Measurements from ENCODE around the gene GNB5. TPM values are rescaled to one million over a fixed set of nuclear protein-coding genes. Genes with fewer than 3 reads are reported as not detected.

Gene GNB5
- total and polyA plus RNA-seq, 2 of the 13 experiments (the other 11 are each of a cell fraction or from before 2014, with no cell fraction given), result 13.7 to 14.4 TPM

- Histone ChIP-seq H3K4me2 (ENCODE audit: low read depth, low read length) (no peak overlapping the region), H3K36me3 (replicated peaks in 1 of 2; ENCODE audit: control insufficient read depth in 1 of 2, insufficient read depth in 2 of 2, low read length in 2 of 2) (no peaks in the 10 kb centered on the region), H3K4me3 (replicated peaks in 1 of 3; ENCODE audit: insufficient read depth in 1 of 3, low read depth in 2 of 3, low read length in 3 of 3) (no peak overlapping the region), H4K20me1 (ENCODE audit: insufficient read depth, low read length) (no peaks in the 10 kb centered on the region), H3K9me3 (ENCODE audit: low read length) (no peaks in the 10 kb centered on the region), H3K27me3 (ENCODE audit: control insufficient read depth in 1 of 2, insufficient read depth in 2 of 2, low read length in 2 of 2) (no peaks in the 10 kb centered on the region), H3K27ac (ENCODE audit: extremely low read length, insufficient read depth, low read length) (no peak overlapping the region), H3K79me2 (ENCODE audit: insufficient read depth, low read length) (no peaks in the 10 kb centered on the region), H3K4me1 (ENCODE audit: insufficient read depth, low read length) (peaks cover 39% of the 10 kb centered on the region), H3K9ac (ENCODE audit: insufficient read depth, low read depth, low read length) (no peak overlapping the region), H2AFZ (ENCODE audit: low read length) (no peak overlapping the region)
- intact Hi-C loops (cut with micrococcal nuclease; ENCODE audit: unreplicated experiment) (no loop called here), in situ Hi-C loops (cut with HindIII; ENCODE audit: extremely low pct_ligation_motif_present, low pct_unique_long_range_greater_than_20kb) (no loop called here)
- 59% methylated on average over 2 of the region's 2 CpGs for WGBS (ENCODE audit: low lambda C conversion rate)
- no peak for DNase-seq (ENCODE audit: low spot score)
- ATAC-seq, result no peak
- ChIA-PET POLR2A (no interaction called here), CTCF (ENCODE audit: low intra/inter-chr PET ratio, low total read pairs) (no interaction called here)
- FAIRE-seq, result no peak
- TF ChIP-seq STAG1 (CRISPR knock-in tag; IDR thresholded peaks at IDR 0.05) (peak; percentile 12; the same call in 1 of the 2 replicates), CEBPG (CRISPR knock-in tag; IDR thresholded peaks at IDR 0.05) (peak; percentile 88), NR2F2 (IDR thresholded peaks at IDR 0.05; ENCODE audit: borderline replicate concordance, low read depth) (no peak), CEBPB (IDR thresholded peaks at IDR 0.05; ENCODE audit: borderline replicate concordance, low read depth, low read length) (peak; percentile 91)
- BruUV-seq (replicated peaks), result no TSS peak
These were observed 92.9 kb downstream of the GNB5 start for GRCh38 chr15:52098323-52098722.

GRCh38 chr15:52097180-52097579 is 94.0 kb downstream of the GNB5 start:
- in situ Hi-C loops (cut with HindIII; ENCODE audit: extremely low pct_ligation_motif_present, low pct_unique_long_range_greater_than_20kb) (no loop called here), intact Hi-C loops (cut with micrococcal nuclease; ENCODE audit: unreplicated experiment) (no loop called here)
- Histone ChIP-seq H3K4me3 (replicated peaks in 1 of 3; ENCODE audit: insufficient read depth in 1 of 3, low read depth in 2 of 3, low read length in 3 of 3) (no peak overlapping the region), H3K4me2 (ENCODE audit: low read depth, low read length) (no peak overlapping the region), H3K4me1 (ENCODE audit: insufficient read depth, low read length) (peaks cover 31% of the 10 kb centered on the region), H3K27me3 (ENCODE audit: control insufficient read depth in 1 of 2, insufficient read depth in 2 of 2, low read length in 2 of 2) (no peaks in the 10 kb centered on the region), H3K36me3 (replicated peaks in 1 of 2; ENCODE audit: control insufficient read depth in 1 of 2, insufficient read depth in 2 of 2, low read length in 2 of 2) (no peaks in the 10 kb centered on the region), H3K9ac (ENCODE audit: insufficient read depth, low read depth, low read length) (no peak overlapping the region), H2AFZ (ENCODE audit: low read length) (no peak overlapping the region), H3K9me3 (ENCODE audit: low read length) (no peaks in the 10 kb centered on the region), H3K79me2 (ENCODE audit: insufficient read depth, low read length) (no peaks in the 10 kb centered on the region), H4K20me1 (ENCODE audit: insufficient read depth, low read length) (no peaks in the 10 kb centered on the region), H3K27ac (ENCODE audit: extremely low read length, insufficient read depth, low read length) (no peak overlapping the region)
- no peak for ATAC-seq
- no peak for DNase-seq (ENCODE audit: low spot score)
- POLR2A ChIA-PET, result no interaction called here
- no TSS peak for BruUV-seq (replicated peaks)
- CTCF ChIA-PET (ENCODE audit: low intra/inter-chr PET ratio, low total read pairs), result no interaction called here
- no peak for FAIRE-seq
- TF ChIP-seq ELK4 (CRISPR knock-in tag; IDR thresholded peaks at IDR 0.05; ENCODE audit: borderline replicate concordance) (no peak), ZNF263 (CRISPR knock-in tag; IDR thresholded peaks at IDR 0.05) (no peak), SIX1 (CRISPR knock-in tag; IDR thresholded peaks at IDR 0.05; ENCODE audit: borderline replicate concordance) (no peak), ZGPAT (CRISPR knock-in tag; IDR thresholded peaks at IDR 0.05) (no peak), ZNF615 (CRISPR knock-in tag; IDR thresholded peaks at IDR 0.05; ENCODE audit: borderline replicate concordance) (no peak), ETV5 (CRISPR knock-in tag; IDR thresholded peaks at IDR 0.05; ENCODE audit: borderline replicate concordance) (no peak), PITX1 (CRISPR knock-in tag; IDR thresholded peaks at IDR 0.05) (no peak), KDM2A (CRISPR knock-in tag; IDR thresholded peaks at IDR 0.05; ENCODE audit: borderline replicate concordance, low read depth) (no peak), ZNF33B (CRISPR knock-in tag; IDR thresholded peaks at IDR 0.05) (no peak), AHR (CRISPR knock-in tag; IDR thresholded peaks at IDR 0.05) (no peak)
- TF ChIP-seq, protein P1, sequence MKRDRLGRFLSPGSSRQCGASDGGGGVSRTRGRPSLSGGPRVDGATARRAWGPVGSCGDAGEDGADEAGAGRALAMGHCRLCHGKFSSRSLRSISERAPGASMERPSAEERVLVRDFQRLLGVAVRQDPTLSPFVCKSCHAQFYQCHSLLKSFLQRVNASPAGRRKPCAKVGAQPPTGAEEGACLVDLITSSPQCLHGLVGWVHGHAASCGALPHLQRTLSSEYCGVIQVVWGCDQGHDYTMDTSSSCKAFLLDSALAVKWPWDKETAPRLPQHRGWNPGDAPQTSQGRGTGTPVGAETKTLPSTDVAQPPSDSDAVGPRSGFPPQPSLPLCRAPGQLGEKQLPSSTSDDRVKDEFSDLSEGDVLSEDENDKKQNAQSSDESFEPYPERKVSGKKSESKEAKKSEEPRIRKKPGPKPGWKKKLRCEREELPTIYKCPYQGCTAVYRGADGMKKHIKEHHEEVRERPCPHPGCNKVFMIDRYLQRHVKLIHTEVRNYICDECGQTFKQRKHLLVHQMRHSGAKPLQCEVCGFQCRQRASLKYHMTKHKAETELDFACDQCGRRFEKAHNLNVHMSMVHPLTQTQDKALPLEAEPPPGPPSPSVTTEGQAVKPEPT (CRISPR knock-in tag; IDR thresholded peaks at IDR 0.05; ENCODE audit: low read depth), result no peak

All from HepG2 (cell line).